HepG2 (cell line): ENCODE data around the gene SLC4A9. TPM values are rescaled to one million over a fixed set of nuclear protein-coding genes. Genes with fewer than 3 reads are reported as not detected.

ENCODE experiments used
- ATAC-seq: fragments of 200-7000 bp; cut with Tn5 transposase; 3 replicates; pipeline ENCODE4 v1.9.1; 2020; ENCODE audit warnings: mild to moderate bottlenecking, moderate library complexity
- BruUV-seq: library from RNA; stranded (reverse); fragments of 400-500 nt; replicated peaks from 2 replicates; lab custom pipeline; 2021; lab: Mats Ljungman, UMichigan
- CTCF ChIA-PET: fragments of 300-600 bp; formaldehyde crosslinking; extraction: SDS; loops from one replicate; lab custom pipeline; 2021; ENCODE audit warnings: low total read pairs, inconsistent platforms, low intra/inter-chr PET ratio; lab: Yijun Ruan, JAX
- POLR2A ChIA-PET: fragments of 350-600 bp; sonication (Branson Sonifier 250); formaldehyde crosslinking; loops from one replicate; lab custom pipeline; 2020; ENCODE audit warnings: antibody characterized with exemption, inconsistent platforms; lab: Yijun Ruan, JAX
- DNase-seq: peaks from one replicate; pipeline ENCODE4 v3.0.0-alpha.2; 2015; ENCODE audit warnings: low spot score
- FAIRE-seq: peaks from 3 replicates; lab custom pipeline; 2011; peaks lifted over from hg19 to GRCh38; lab: Jason Lieb, UNC
- H2AFZ ChIP-seq: one replicate; pipeline ENCODE4 v1.6.1; 2011; ENCODE audit warnings: low read length, inconsistent platforms
- H3K27ac ChIP-seq: fragments of 300-600 bp; 3 replicates; pipeline ENCODE4 v1.8.0; 2011; ENCODE audit warnings: mixed run types, mild to moderate bottlenecking, mixed read lengths, low read length, inconsistent platforms; ENCODE audit not compliant: insufficient read depth; ENCODE audit errors: extremely low read length
- H3K27me3 ChIP-seq, 2 experiments: fragments of 200-600 bp in 1 of 2; 2 replicates in 1 of 2; 3 replicates in 1 of 2; pipeline versions ENCODE4 v1.6.0 to v1.8.0; 2011; ENCODE audit warnings: low read length in 2 of 2, mild to moderate bottlenecking in 2 of 2, moderate library complexity in 2 of 2, inconsistent platforms in 1 of 2; ENCODE audit not compliant: insufficient read depth in 2 of 2, control insufficient read depth in 1 of 2
- H3K36me3 ChIP-seq, 2 experiments: fragments of 200-600 bp in 1 of 2; replicated peaks in 1 of 2; 2 replicates in 1 of 2; 3 replicates in 1 of 2; pipeline versions ENCODE4 v1.5.1 to v1.8.0; 2011; ENCODE audit warnings: low read length in 2 of 2, inconsistent platforms in 1 of 2; ENCODE audit not compliant: insufficient read depth in 2 of 2, control insufficient read depth in 1 of 2
- H3K4me1 ChIP-seq: 2 replicates; pipeline ENCODE4 v1.5.1; 2012; ENCODE audit warnings: low read length, inconsistent platforms; ENCODE audit not compliant: insufficient read depth
- H3K4me2 ChIP-seq: 2 replicates; pipeline ENCODE4 v1.6.0; 2011; ENCODE audit warnings: low read depth, low read length, inconsistent platforms
- H3K4me3 ChIP-seq, 3 experiments: fragments of 200-600 bp in 1 of 3; sonication (generic), shearing (Covaris generic) in 1 of 3; replicated peaks in 1 of 3; 2 replicates each; pipeline ENCODE4 v1.5.1; 2011 to 2016; ENCODE audit warnings: low read length in 3 of 3, inconsistent platforms in 2 of 3, low read depth in 2 of 3, mild to moderate bottlenecking in 2 of 3, control low read depth in 1 of 3, mixed read lengths in 1 of 3; ENCODE audit not compliant: insufficient read depth in 1 of 3
- H3K79me2 ChIP-seq: one replicate; pipeline ENCODE4 v1.6.1; 2011; ENCODE audit warnings: low read length, inconsistent platforms; ENCODE audit not compliant: insufficient read depth
- H3K9ac ChIP-seq: 2 replicates; pipeline ENCODE4 v1.6.0; 2011; ENCODE audit warnings: mild to moderate bottlenecking, low read depth, low read length, inconsistent platforms; ENCODE audit not compliant: insufficient read depth
- H3K9me3 ChIP-seq: 2 replicates; pipeline ENCODE4 v1.5.1; 2012; ENCODE audit warnings: mild to moderate bottlenecking, low read length
- H4K20me1 ChIP-seq: 2 replicates; pipeline ENCODE4 v1.6.0; 2011; ENCODE audit warnings: inconsistent platforms, mild to moderate bottlenecking, low read length, moderate library complexity; ENCODE audit not compliant: insufficient read depth
- BATF2 ChIP-seq: sonication (generic); formaldehyde crosslinking; IDR thresholded peaks from 2 replicates; pipeline ENCODE4 v1.8.0; 2022; ENCODE audit warnings: mild to moderate bottlenecking, missing genetic modification reagents, moderate library complexity
- FOXA1 ChIP-seq, 2 experiments: fragments of 450-650 bp in 1 of 2; sonication (generic) in 1 of 2; formaldehyde crosslinking in 1 of 2; IDR thresholded peaks; 2 replicates each; pipeline versions ENCODE4 v1.4.0 to v1.6.1; 2016 to 2020; ENCODE audit warnings: missing genetic modification reagents in 1 of 2
- GATAD1 ChIP-seq: IDR thresholded peaks from 2 replicates; pipeline ENCODE4 v1.6.1; 2016; ENCODE audit warnings: missing genetic modification reagents, missing compliant biosample characterization
- GPN1 ChIP-seq: sonication (generic); formaldehyde crosslinking; IDR thresholded peaks from 2 replicates; pipeline ENCODE4 v1.5.1; 2020; ENCODE audit warnings: missing genetic modification reagents, borderline replicate concordance
- RNF2 ChIP-seq: fragments of 450-650 bp; conservative IDR thresholded peaks from 2 replicates; pipeline ENCODE4 v1.6.1; 2016; ENCODE audit warnings: low read depth
- SALL1 ChIP-seq: sonication (generic); formaldehyde crosslinking; IDR thresholded peaks from 2 replicates; pipeline ENCODE4 v1.8.0; 2022; ENCODE audit warnings: mild to moderate bottlenecking, missing genetic modification reagents
- STAG1 ChIP-seq: sonication (generic); formaldehyde crosslinking; IDR thresholded peaks from 2 replicates; pipeline ENCODE4 v1.4.0; 2020; ENCODE audit warnings: missing genetic modification reagents
- TSC22D2 ChIP-seq: sonication (generic); formaldehyde crosslinking; IDR thresholded peaks from 2 replicates; pipeline ENCODE4 v1.5.1; 2020; ENCODE audit warnings: missing genetic modification reagents, mild to moderate bottlenecking, borderline replicate concordance
- ZNF780A ChIP-seq: sonication (generic); formaldehyde crosslinking; IDR thresholded peaks from 2 replicates; pipeline ENCODE4 v1.8.0; 2022; ENCODE audit warnings: mild to moderate bottlenecking, missing genetic modification reagents, moderate library complexity
- WGBS: methylation state at CpG from one replicate; pipeline ENCODE4 v1.1.6; 2017; ENCODE audit warnings: low lambda C conversion rate; 5-methylcytosine and 5-hydroxymethylcytosine counted together
- in situ Hi-C: cut with HindIII; loops from 2 replicates; pipeline ENCODE4 v1.10.0; 2017; ENCODE audit warnings: low pct_unique_long_range_greater_than_20kb; ENCODE audit not compliant: extremely low pct_ligation_motif_present
- intact Hi-C: fragments of 100-400 bp; cut with micrococcal nuclease; formaldehyde crosslinking; loops from one replicate; pipeline ENCODE4 v1.10.0; 2022; ENCODE audit not compliant: unreplicated experiment
- polyA plus RNA-seq, 8 experiments: library from polyadenylated mRNA; depleted of rRNA in 3 of 8; stranded (reverse) in 7 of 8; unstranded in 1 of 8; fragments of >200 nt; fragmentation: Illumina TruSeq in 4 of 8; extraction: Trizol in 4 of 8; gene quantifications; 2 replicates each; pipeline versions ENCODE4 v1.2.1 to v1.2.3, GENCODE V29; 2011 to 2016; ENCODE audit warnings: low read depth in 4 of 8, missing spikeins in 1 of 8, mixed read lengths in 1 of 8; ENCODE audit not compliant: insufficient read depth in 1 of 8
- total RNA-seq, 5 experiments: library from RNA; depleted of rRNA; stranded (reverse); fragments of >200 nt; fragmentation: Illumina TruSeq; extraction: Trizol; gene quantifications; 2 replicates each; pipeline ENCODE4 v1.2.3, GENCODE V29; 2016; ENCODE audit warnings: low read depth in 1 of 5
- TF ChIP-seq, protein P1 (sequence below): sonication (generic); formaldehyde crosslinking; conservative IDR thresholded peaks from 2 replicates; pipeline ENCODE4 v1.8.1; 2023; ENCODE audit warnings: missing genetic modification reagents
- TF ChIP-seq, protein P2 (sequence below): sonication (generic); formaldehyde crosslinking; IDR thresholded peaks from 2 replicates; pipeline ENCODE4 v1.4.0; 2020; ENCODE audit warnings: missing genetic modification reagents

Gene SLC4A9
- total and polyA plus RNA-seq, 2 of the 13 experiments (the other 11 are each of a cell fraction or from before 2014, with no cell fraction given): not detected

DNA sequence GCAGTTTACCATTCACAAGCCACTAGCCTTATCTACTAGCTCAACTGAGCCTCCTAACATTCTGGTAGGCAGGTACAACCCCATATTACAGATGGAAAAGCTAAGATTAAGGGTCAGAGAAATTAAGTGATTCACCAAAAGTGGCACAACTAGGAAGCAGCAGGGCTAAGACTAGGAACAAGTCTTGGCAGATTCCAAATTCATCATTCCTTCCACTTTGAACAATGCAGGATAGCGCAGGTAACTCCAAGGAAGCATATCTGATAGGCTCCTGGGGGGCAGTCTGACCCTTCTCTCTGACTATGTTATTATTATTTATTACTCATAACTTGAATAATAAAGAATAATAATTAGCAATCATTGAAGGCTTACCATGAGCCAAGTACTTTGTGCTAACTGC is 22.1 kb upstream of the SLC4A9 start:
- peaks cover 0 to 8% of the 10 kb centered on the region in 2 experiments; a peak in 4 of 5 replicates for H3K36me3 ChIP-seq
- H3K9me3 ChIP-seq: no peaks in the 10 kb centered on the region

More for the DNA sequence above, 22.1 kb upstream of the SLC4A9 start:
- in situ Hi-C loops: no loop called here
- H3K4me3 ChIP-seq: no peak overlapping the region
- FAIRE-seq: no peak
- BruUV-seq: no TSS peak
- H2AFZ ChIP-seq: no peak overlapping the region
- no peak overlapping the region for H3K9ac ChIP-seq
- 95% methylated on average over 1 of the region's 1 CpG for WGBS
- H3K4me2 ChIP-seq: no peak overlapping the region
- no peaks in the 10 kb centered on the region for H3K27me3 ChIP-seq
- ChIA-PET POLR2A (interaction anchor here (2.2 to 3.3 kb wide), 2 partner anchors 9 to 35 kb away, joined by 10 to 12 read pairs; partner anchors contain the start of genes HBEGF and PFDN1), CTCF (no interaction called here)
- H3K4me1 ChIP-seq: peaks cover 23% of the 10 kb centered on the region
- no peaks in the 10 kb centered on the region for H4K20me1 ChIP-seq
- no peak for ATAC-seq
- no peak overlapping the region for H3K27ac ChIP-seq
- no peak for DNase-seq
- TF ChIP-seq SALL1 (no peak), GPN1 (CRISPR knock-in tag) (no peak), BATF2 (no peak), GATAD1 (no peak), FOXA1 (IDR thresholded peaks at IDR 0.05) (no peak), FOXA1 (CRISPR knock-in tag; IDR thresholded peaks at IDR 0.05) (no peak), ZNF780A (CRISPR knock-in tag) (no peak), TSC22D2 (CRISPR knock-in tag) (no peak), RNF2 (no peak), STAG1 (CRISPR knock-in tag) (no peak)
- TF ChIP-seq, protein P1, sequence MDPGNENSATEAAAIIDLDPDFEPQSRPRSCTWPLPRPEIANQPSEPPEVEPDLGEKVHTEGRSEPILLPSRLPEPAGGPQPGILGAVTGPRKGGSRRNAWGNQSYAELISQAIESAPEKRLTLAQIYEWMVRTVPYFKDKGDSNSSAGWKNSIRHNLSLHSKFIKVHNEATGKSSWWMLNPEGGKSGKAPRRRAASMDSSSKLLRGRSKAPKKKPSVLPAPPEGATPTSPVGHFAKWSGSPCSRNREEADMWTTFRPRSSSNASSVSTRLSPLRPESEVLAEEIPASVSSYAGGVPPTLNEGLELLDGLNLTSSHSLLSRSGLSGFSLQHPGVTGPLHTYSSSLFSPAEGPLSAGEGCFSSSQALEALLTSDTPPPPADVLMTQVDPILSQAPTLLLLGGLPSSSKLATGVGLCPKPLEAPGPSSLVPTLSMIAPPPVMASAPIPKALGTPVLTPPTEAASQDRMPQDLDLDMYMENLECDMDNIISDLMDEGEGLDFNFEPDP (CRISPR knock-in tag): no peak
- TF ChIP-seq, protein P2, sequence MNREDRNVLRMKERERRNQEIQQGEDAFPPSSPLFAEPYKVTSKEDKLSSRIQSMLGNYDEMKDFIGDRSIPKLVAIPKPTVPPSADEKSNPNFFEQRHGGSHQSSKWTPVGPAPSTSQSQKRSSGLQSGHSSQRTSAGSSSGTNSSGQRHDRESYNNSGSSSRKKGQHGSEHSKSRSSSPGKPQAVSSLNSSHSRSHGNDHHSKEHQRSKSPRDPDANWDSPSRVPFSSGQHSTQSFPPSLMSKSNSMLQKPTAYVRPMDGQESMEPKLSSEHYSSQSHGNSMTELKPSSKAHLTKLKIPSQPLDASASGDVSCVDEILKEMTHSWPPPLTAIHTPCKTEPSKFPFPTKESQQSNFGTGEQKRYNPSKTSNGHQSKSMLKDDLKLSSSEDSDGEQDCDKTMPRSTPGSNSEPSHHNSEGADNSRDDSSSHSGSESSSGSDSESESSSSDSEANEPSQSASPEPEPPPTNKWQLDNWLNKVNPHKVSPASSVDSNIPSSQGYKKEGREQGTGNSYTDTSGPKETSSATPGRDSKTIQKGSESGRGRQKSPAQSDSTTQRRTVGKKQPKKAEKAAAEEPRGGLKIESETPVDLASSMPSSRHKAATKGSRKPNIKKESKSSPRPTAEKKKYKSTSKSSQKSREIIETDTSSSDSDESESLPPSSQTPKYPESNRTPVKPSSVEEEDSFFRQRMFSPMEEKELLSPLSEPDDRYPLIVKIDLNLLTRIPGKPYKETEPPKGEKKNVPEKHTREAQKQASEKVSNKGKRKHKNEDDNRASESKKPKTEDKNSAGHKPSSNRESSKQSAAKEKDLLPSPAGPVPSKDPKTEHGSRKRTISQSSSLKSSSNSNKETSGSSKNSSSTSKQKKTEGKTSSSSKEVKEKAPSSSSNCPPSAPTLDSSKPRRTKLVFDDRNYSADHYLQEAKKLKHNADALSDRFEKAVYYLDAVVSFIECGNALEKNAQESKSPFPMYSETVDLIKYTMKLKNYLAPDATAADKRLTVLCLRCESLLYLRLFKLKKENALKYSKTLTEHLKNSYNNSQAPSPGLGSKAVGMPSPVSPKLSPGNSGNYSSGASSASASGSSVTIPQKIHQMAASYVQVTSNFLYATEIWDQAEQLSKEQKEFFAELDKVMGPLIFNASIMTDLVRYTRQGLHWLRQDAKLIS (CRISPR knock-in tag): no peak
- TF ChIP-seq, all 625 proteins: peak for 0
- intact Hi-C loops: no loop called here
- no peaks in the 10 kb centered on the region for H3K79me2 ChIP-seq
